Mesothelial cell of epicardium (in vitro differentiated cells): ENCODE measurements around the gene CDH4. TPM values are rescaled to one million over a fixed set of nuclear protein-coding genes. Genes with fewer than 3 reads are reported as not detected.

ENCODE experiments used
- DNase-seq, 2 experiments: peaks; one replicate each; pipeline ENCODE4 v3.0.0; 2021; ENCODE audit warnings: low spot score in 2 of 2; ENCODE audit not compliant: unreplicated experiment in 2 of 2
- H3K27ac Mint-ChIP-seq: 2 replicates; pipeline ENCODE4 v1.8.0; 2021; ENCODE audit warnings: mixed read lengths
- H3K27me3 Mint-ChIP-seq: 2 replicates; pipeline ENCODE4 v1.8.0; 2021; ENCODE audit warnings: low read depth, mixed read lengths
- H3K36me3 Mint-ChIP-seq: 2 replicates; pipeline ENCODE4 v1.8.0; 2021; ENCODE audit warnings: mixed read lengths
- H3K4me1 Mint-ChIP-seq: 2 replicates; pipeline ENCODE4 v1.8.0; 2021; ENCODE audit warnings: mixed read lengths
- H3K4me3 Mint-ChIP-seq: 2 replicates; pipeline ENCODE4 v1.8.0; 2021; ENCODE audit warnings: mild to moderate bottlenecking, moderate library complexity, mixed read lengths
- H3K9me3 Mint-ChIP-seq: 2 replicates; pipeline ENCODE4 v1.8.0; 2021; ENCODE audit warnings: mixed read lengths
- CTCF ChIP-seq: fragments of 200-600 bp; sonication (generic); IDR thresholded peaks from one replicate; pipeline ENCODE4 v1.5.0; 2021; ENCODE audit warnings: antibody characterized with exemption; ENCODE audit not compliant: unreplicated experiment
- total RNA-seq: library from RNA; stranded (reverse); gene quantifications from 3 replicates; pipeline ENCODE4 v1.2.1, GENCODE V29; 2021

The CDH4 gene
- total RNA-seq, 1 donor from 2014 or later: 1.1 TPM

DNA sequence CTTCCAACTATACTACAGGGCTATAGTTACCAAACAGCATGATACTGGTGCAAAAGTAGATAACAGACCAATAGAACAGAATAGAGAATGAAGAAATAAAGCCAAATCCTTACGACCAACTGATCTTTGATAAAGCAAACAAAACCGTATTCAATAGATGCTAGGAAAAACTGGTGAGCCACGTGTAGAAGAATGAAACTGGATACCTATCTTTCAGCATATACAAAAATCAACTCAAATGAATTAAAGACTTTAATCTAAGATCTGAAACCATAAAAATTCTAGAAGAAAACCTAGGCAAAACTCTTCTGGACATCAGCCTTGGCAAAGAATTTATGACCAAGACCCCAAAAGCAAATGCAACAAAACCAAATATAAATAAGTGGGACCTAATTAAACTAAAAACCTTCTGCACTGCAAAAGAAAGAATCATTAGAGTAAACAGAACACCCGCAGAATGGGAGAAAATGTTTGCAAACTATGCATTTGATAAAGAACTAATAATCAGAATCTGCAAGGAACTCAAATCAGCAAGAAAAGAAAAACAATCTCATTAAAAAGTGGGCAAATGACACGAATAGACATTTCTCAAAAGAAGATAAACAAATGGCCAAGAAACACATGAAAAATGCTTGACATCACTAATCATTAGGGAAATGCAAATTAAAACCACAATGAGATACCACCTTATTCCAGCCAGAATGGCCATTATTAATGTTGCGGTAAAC, 703.8 kb downstream of the CDH4 start:
- H3K4me3 Mint-ChIP-seq: no peak overlapping the region
- no peaks in the 10 kb centered on the region for H3K36me3 Mint-ChIP-seq
- no peaks in the 10 kb centered on the region for H3K4me1 Mint-ChIP-seq
- H3K27ac Mint-ChIP-seq: no peak overlapping the region
- H3K27me3 Mint-ChIP-seq: peaks cover 11% of the 10 kb centered on the region
- TF ChIP-seq CTCF: no peak
- DNase-seq: no peak
- H3K9me3 Mint-ChIP-seq: no peaks in the 10 kb centered on the region

DNA sequence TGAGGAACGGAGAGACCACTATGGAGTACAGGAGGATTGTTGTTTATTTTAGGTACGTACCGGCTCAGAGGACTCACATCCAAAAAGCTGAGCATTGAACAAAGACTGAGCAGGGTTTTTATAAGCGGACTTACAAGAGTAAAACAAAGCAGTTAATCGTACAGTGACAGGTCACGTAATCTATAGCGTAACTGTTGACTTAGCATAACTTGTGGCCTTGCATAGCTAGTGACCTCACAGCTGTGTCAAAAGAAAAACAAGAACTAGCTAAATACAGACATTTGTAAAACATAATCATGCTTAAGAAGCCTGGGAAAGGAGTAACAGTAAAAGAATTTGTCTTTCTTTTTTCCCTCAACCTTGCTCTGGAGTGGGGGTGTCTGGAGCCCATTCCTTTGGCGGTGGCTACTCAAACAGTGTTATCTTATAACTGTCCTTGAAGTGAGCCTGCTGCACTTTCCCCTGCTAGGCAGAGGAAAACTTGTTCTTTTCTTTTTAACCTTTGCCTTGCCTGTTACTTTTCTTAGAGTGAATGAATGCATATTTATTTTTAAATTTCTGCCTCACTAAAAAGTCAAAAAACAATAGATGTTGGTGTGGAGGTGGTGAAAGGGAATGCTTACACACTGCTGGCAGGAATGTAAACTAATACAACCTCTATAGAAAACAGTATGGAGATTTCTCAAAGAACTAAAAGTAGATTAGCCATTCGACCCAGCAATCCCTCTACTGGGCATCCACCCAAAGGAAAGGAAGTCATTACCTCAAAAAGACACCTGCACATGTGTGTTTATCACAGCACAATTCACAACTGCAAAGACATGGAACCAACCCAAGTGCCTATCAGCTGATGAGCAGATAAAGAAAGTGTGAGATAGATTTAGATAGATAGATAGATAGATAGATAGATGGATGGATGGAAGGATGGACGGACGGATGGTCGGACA, 704.6 kb downstream of the CDH4 start:
- peak in 1 of 2 experiments; percentile 6 for DNase-seq
- H3K27ac Mint-ChIP-seq: no peak overlapping the region

GRCh38 chr20:61957961-61958715, 706.1 kb downstream of the CDH4 start:
- H3K36me3 Mint-ChIP-seq: no peaks in the 10 kb centered on the region
- peaks cover 4% of the 10 kb centered on the region for H3K9me3 Mint-ChIP-seq
- no peaks in the 10 kb centered on the region for H3K4me1 Mint-ChIP-seq
- no peak overlapping the region for H3K27ac Mint-ChIP-seq
- H3K27me3 Mint-ChIP-seq: peaks cover 11% of the 10 kb centered on the region
- no peak for TF ChIP-seq CTCF
- DNase-seq: no peak
- no peak overlapping the region for H3K4me3 Mint-ChIP-seq

More for the DNA sequence above, 704.6 kb downstream of the CDH4 start:
- no peak for TF ChIP-seq CTCF
- H3K9me3 Mint-ChIP-seq: peaks cover 4% of the 10 kb centered on the region
- H3K27me3 Mint-ChIP-seq: peaks cover 11% of the 10 kb centered on the region
- no peaks in the 10 kb centered on the region for H3K36me3 Mint-ChIP-seq
- no peak overlapping the region for H3K4me3 Mint-ChIP-seq
- no peaks in the 10 kb centered on the region for H3K4me1 Mint-ChIP-seq

GRCh38 chr20:61958773-61959700, 707.0 kb downstream of the CDH4 start:
- no peak overlapping the region for H3K27ac Mint-ChIP-seq
- peaks cover 11% of the 10 kb centered on the region for H3K27me3 Mint-ChIP-seq
- DNase-seq: no peak
- H3K4me3 Mint-ChIP-seq: no peak overlapping the region
- no peak for TF ChIP-seq CTCF
- peaks cover 4% of the 10 kb centered on the region for H3K9me3 Mint-ChIP-seq
- no peaks in the 10 kb centered on the region for H3K4me1 Mint-ChIP-seq
- H3K36me3 Mint-ChIP-seq: no peaks in the 10 kb centered on the region
